T-helper 2 cell treated with Interferon-gamma antibody and Interleukin-4, amounts not matched to agents 5 μg/mL and 100 μg/mL, for 36 hours (primary cell): ENCODE results near the gene PITPNC1.
A peak's percentile ranks its signal among the peaks of the same experiment; 100 is the strongest.
"Not testable (repeated sequence)": the region's sequence is repeated elsewhere in the genome, so short reads cannot be mapped to it uniquely, and the experiment has no call there.

ENCODE experiments used
- DNase-seq: peaks from one replicate; pipeline ENCODE4 v3.0.0; 2021; ENCODE audit warnings: low spot score
- H3K27ac Mint-ChIP-seq: one replicate; pipeline ENCODE4 v1.8.0; 2021; ENCODE audit warnings: mild to moderate bottlenecking, mixed read lengths
- H3K27me3 Mint-ChIP-seq: one replicate; pipeline ENCODE4 v1.8.0; 2021; ENCODE audit warnings: low read depth, mixed read lengths
- H3K36me3 Mint-ChIP-seq: one replicate; pipeline ENCODE4 v1.8.0; 2021; ENCODE audit warnings: low read depth, mixed read lengths
- H3K4me1 Mint-ChIP-seq: one replicate; pipeline ENCODE4 v1.8.0; 2021; ENCODE audit warnings: low read depth, mixed read lengths
- H3K4me3 Mint-ChIP-seq: one replicate; pipeline ENCODE4 v1.8.0; 2022; ENCODE audit warnings: mild to moderate bottlenecking, moderate library complexity, mixed read lengths
- H3K9me3 Mint-ChIP-seq: one replicate; pipeline ENCODE4 v1.8.0; 2021; ENCODE audit warnings: mixed read lengths

PITPNC1 gene

DNA sequence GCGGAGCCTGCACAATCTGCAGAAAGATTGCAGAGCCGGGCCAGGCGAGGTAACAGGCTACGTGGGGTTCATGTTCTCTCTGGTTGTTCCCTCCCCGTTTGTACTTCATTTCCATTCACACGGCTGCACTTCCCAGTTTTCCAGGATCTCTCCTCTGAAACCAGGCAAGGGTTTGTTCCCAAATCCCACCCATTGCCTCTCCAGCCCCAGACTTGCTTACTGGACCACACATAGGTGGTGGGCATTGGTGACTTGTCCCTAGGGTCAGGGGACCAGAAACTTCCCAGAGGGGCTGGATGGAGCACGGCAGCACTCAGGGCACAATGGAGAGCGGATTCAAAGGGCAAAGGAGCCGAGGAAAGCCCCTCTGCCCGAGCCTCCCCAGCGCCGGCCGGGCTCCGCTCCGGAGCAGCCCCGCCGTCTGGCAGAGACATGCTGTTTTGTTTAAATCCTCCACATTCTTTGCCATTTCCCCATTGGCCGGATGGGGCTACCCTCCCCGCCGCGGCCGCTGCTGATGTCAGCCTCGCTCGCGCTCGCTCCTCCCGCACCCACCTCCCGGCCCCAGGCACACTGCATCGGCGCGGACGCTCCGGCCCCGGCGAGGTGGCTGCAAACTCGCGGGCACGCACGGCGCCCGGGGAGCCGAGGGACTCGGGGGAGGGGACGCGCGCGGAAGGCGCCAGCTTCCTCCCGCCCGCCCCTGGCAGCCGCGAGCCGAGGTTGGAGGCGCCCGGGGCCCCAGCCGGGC is at the start of gene PITPNC1:
Gene PITPNC1, plus strand, starts transcription at position 545 of the 751 bp plus-strand sequence.
- peaks cover 10% of the 10 kb centered on the region for H3K36me3 Mint-ChIP-seq
- no peaks in the 10 kb centered on the region for H3K9me3 Mint-ChIP-seq
- DNase-seq, result peak; percentile 86
- H3K27me3 Mint-ChIP-seq, result peaks cover 25% of the 10 kb centered on the region
- peak within 1 kb of the TSS; percentile 87 for H3K4me3 Mint-ChIP-seq
- peak within 1 kb of the TSS; percentile 82 for H3K27ac Mint-ChIP-seq
- H3K4me1 Mint-ChIP-seq, result peaks cover 25% of the 10 kb centered on the region

DNA sequence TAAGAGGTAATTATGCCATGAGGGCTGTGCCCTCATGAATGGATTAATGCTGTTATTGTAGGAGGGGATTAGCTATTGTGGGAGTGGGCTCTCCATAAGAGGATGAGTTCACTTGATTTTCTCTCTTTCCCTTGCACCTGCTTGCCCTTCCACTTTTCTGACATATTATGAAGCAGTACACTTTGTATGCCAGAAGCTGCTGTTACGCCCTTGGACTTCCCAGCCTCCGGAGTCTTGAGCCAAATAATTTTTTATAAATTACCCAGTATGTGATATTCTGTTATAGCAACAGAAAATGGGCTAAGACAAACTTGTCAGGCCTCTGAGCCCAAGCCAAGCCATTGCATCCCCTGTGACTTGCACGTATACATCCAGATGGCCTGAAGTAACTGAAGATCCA is 49.1 kb upstream of the PITPNC1 start:
- Mint-ChIP-seq H3K36me3 (no peaks in the 10 kb centered on the region), H3K4me1 (no peaks in the 10 kb centered on the region), H3K9me3 (no peaks in the 10 kb centered on the region), H3K4me3 (no peak overlapping the region), H3K27me3 (no peaks in the 10 kb centered on the region), H3K27ac (no peak overlapping the region)
- DNase-seq, result no peak

DNA sequence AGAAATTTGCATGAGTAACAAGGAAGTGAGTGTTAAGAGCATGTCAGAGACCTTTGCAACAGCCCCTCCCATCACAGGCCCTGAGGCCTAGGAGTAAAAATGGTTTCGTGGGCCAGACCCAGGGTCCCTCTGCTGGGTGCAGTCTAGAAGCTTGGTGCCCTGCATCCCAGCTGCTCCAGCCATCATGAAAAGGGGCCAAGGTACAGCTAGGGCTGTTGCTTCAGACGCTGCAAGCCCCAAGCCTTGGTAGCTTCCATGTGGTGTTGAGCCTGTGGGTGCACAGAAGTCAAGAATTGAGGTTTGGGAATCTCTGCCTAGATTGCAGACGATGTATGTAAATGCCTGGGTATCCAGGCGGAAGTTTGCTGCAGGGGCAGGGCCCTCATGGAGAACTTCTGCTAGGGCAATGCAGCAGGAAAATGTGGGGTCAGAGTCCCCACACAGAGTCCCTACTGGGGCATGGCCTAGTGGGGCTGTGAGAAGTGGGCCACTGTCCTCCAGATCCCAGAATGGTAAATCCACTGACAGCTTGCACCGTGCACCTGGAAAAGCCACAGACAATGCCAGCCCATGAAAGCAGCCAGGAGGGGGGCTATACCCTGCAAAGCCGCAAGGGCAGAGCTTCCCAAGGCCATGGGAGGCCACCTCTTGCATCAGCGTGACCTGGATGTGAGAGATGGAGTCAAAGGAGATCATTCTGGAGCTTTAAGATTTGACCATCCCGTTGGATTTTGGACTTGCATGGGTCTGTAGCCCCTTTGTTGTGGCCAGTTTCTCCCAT is 45.5 kb upstream of the PITPNC1 start:
- H3K27ac Mint-ChIP-seq, H3K4me3 Mint-ChIP-seq, H3K36me3 Mint-ChIP-seq, DNase-seq, H3K9me3 Mint-ChIP-seq, H3K27me3 Mint-ChIP-seq, H3K4me1 Mint-ChIP-seq: not testable (repeated sequence)

DNA sequence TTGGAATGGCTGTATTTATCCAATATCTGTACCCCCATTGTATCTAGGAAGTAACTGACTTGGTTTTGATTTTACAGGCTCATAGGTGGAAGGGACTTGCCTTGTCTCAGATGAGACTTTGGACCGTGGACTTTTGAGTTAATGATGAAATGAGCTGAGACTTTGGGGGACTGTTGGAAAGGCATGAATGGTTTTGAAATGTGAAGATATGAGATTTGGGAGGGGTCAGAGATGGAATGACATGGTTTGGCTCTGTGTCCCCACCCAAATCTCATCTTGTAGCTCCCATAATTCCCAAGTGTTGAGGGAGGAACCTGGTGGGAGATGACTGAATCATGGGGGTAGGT is 44.9 kb upstream of the PITPNC1 start:
- H3K27me3 Mint-ChIP-seq, H3K4me3 Mint-ChIP-seq, DNase-seq, H3K4me1 Mint-ChIP-seq, H3K9me3 Mint-ChIP-seq, H3K27ac Mint-ChIP-seq, H3K36me3 Mint-ChIP-seq: not testable (repeated sequence)

DNA sequence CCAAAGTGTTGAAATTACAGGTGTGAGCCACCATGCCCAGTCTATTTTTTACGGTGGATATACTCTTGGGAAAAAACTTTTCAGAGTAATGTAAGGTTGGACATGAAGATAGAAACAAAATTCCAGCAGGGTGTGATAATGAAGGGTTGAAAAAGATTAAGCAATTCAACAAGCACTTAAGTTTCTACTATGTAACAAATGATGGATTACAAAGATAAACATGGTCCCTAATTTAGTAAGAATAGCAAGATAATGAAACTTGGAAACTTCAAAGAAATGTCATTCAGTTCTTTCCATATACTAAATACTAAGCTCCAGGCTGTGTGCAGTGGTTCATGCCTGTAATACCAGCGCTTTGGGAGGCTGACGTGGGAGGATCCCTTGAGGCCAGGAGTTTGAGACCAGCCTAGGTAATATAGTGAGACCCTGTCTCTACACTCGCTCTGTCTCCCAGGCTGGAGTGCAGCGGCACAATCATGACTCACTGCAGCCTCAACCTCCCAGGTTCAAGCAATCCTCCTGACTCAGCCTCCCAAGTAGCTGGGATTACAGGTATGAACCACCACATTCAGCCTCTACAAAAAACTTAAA is 41.7 kb upstream of the PITPNC1 start:
- no peaks in the 10 kb centered on the region for H3K4me1 Mint-ChIP-seq
- H3K4me3 Mint-ChIP-seq, result no peak overlapping the region
- no peaks in the 10 kb centered on the region for H3K27me3 Mint-ChIP-seq
- no peak overlapping the region for H3K27ac Mint-ChIP-seq
- DNase-seq, result no peak
- no peaks in the 10 kb centered on the region for H3K9me3 Mint-ChIP-seq
- H3K36me3 Mint-ChIP-seq, result peaks cover 20% of the 10 kb centered on the region

DNA sequence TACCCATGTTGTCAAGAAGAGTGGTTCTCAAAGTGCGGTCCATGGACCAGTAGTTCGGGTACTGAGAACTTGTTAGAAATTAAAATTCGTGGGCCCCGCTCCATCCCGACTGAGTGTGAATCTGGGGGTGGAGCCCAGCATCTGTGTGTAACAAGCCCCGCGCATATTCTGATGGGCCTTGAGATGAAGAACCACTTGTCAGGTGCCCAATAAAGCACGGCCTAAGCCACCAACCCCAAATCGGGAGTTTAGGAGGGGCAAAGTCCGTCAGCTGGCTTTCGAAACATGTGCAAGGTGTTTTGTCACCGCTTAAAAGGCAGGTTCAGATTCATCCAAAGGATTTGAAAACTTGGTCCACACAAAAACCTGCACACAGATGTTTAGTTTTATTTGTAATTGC is 40.2 kb upstream of the PITPNC1 start:
- Mint-ChIP-seq H3K4me3 (no peak overlapping the region), H3K27ac (no peak overlapping the region), H3K36me3 (peaks cover 32% of the 10 kb centered on the region), H3K4me1 (no peaks in the 10 kb centered on the region), H3K9me3 (no peaks in the 10 kb centered on the region), H3K27me3 (no peaks in the 10 kb centered on the region)
- no peak for DNase-seq

DNA sequence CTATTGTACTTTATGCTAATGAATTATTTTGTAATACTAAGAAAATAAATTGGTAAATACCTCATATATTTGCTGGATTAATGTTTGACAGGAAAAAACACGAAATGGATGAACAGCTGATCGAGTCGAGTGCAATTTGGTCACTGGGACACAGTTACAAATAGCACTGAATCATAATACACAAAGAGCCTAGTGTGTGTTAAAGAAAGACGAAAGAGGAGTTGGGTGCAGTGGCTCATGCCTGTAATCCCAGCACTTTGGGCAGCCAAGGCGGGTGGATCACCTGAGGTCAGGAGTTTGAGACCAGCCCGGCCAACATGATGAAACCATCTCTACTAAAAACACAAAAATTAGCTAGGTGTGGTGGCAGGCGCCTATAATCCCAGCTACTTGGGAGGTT is 38.7 kb upstream of the PITPNC1 start:
- H3K4me1 Mint-ChIP-seq, H3K27ac Mint-ChIP-seq, H3K4me3 Mint-ChIP-seq, DNase-seq, H3K27me3 Mint-ChIP-seq, H3K9me3 Mint-ChIP-seq: not testable (repeated sequence)
- peaks cover 39% of the 10 kb centered on the region for H3K36me3 Mint-ChIP-seq

DNA sequence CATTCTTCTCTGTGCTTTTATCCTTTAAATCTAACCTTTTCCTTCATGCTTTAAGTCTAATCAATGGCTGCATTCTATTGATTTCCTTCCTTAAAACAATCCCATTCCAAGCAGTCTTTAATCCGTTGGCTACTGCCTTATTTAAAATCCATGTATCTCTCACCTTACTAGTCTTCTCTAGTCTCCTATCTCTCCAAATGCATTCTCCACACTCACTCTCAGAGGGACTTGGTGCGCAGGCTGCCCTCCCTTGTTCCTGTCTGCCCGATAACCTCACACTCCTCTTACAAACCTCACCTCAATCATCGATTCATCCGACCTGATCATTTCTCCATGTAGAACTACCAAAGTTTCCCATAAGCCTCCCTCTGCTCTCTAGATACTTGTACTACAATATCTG is 33.8 kb upstream of the PITPNC1 start:
- DNase-seq, result no peak
- Mint-ChIP-seq H3K9me3 (no peaks in the 10 kb centered on the region), H3K4me1 (no peaks in the 10 kb centered on the region), H3K27ac (peak overlapping the region; percentile 37), H3K27me3 (no peaks in the 10 kb centered on the region), H3K36me3 (peaks cover 63% of the 10 kb centered on the region), H3K4me3 (no peak overlapping the region)

DNA sequence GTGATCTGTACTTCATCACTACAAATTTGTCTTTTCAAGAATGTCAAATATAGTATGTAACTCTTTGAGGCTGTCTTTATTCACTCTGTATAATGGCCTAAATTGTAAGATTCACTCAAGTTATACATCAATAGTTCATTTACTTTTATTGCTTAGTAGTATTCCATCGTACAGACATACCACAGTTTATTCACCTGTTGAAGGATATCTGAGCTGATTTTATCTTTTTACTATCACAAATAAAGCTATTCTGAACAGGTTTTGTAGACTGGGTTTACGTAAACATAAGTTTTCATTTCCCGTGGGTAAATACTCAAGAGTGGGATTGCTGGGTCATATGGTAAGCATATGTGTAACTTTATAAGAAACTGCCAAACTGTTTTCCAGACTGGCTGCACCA is 29.3 kb upstream of the PITPNC1 start:
- no peaks in the 10 kb centered on the region for H3K4me1 Mint-ChIP-seq
- H3K27me3 Mint-ChIP-seq, result no peaks in the 10 kb centered on the region
- DNase-seq, result no peak
- no peak overlapping the region for H3K27ac Mint-ChIP-seq
- no peaks in the 10 kb centered on the region for H3K9me3 Mint-ChIP-seq
- peaks cover 51% of the 10 kb centered on the region for H3K36me3 Mint-ChIP-seq
- H3K4me3 Mint-ChIP-seq, result no peak overlapping the region

DNA sequence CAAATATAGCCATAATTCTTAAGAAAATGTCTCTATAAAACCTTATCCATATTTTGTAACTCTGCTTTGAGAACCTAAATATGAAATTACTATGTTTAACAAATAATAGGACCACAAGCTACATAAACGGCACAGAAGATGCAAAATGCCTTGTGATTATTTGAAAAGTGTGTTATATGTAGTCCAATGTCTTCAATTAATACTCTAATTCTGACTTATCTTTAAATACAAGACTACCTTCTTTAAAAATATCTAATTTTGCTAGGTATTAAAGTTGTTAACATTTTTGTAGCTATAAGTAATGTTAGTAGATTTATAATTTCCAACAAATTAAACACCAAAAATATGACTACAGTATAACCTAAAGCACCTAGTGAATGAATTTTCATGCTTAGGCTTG is 27.7 kb upstream of the PITPNC1 start:
- DNase-seq, result no peak
- Mint-ChIP-seq H3K4me3 (no peak overlapping the region), H3K4me1 (no peaks in the 10 kb centered on the region), H3K27ac (no peak overlapping the region), H3K36me3 (peaks cover 57% of the 10 kb centered on the region), H3K9me3 (no peaks in the 10 kb centered on the region), H3K27me3 (no peaks in the 10 kb centered on the region)

DNA sequence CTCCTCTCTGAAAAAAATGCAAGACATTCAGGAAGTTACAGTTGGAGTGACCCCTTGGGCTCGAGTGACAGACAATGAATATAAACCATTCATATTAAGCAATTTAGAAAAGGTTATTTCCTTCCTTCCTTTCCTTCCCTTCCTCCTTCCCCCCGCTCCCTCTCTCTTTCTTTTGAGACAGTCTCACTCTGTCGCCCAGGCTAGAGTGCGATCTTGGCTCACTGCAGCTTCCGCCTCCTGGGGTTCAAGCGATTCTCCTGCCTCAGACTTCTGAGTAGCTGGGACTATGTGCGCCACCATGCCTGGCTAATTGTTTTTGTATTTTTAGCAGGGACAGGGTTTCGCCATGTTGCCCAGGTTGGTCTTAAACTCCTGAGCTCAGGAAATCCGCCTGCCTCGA is 23.9 kb upstream of the PITPNC1 start:
- peaks cover 48% of the 10 kb centered on the region for H3K36me3 Mint-ChIP-seq
- no peaks in the 10 kb centered on the region for H3K27me3 Mint-ChIP-seq
- no peaks in the 10 kb centered on the region for H3K9me3 Mint-ChIP-seq
- peak overlapping the region; percentile 55 for H3K27ac Mint-ChIP-seq
- no peak overlapping the region for H3K4me3 Mint-ChIP-seq
- no peak for DNase-seq
- H3K4me1 Mint-ChIP-seq, result peaks cover under 1% of the 10 kb centered on the region

DNA sequence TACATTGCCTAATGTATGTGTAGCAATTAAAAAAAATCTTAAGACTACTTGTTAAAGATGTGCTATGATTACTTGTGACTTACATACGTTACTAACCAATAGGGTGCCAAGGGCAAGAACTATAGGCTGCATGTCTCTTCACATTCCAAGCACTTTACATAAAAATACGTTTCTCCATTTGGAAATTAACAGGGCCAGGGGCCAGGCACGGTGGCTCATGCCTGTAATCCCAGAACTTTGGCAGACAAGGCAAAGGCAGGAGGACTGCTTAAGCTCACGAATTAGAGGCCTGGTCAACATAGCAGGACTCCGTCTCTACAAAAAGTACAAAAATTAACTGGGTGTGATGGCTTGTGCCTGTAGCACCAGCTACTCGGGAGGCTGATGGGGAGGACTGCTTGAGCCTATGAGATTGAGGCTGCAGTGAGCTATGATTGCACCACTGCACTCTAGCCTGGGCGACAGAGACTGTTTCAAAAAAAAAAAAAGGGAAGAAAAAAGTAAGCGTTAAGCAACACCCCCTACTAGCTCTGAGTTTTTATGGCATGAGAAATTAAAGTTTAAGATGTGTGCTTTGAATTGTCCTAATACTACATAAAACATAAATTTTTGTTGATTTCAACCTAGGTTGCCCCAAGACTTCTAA is 23.0 kb upstream of the PITPNC1 start:
- Mint-ChIP-seq H3K27me3 (no peaks in the 10 kb centered on the region), H3K4me1 (peaks cover 7% of the 10 kb centered on the region), H3K27ac (no peak overlapping the region), H3K36me3 (peaks cover 53% of the 10 kb centered on the region), H3K4me3 (no peak overlapping the region), H3K9me3 (no peaks in the 10 kb centered on the region)
- DNase-seq, result no peak

DNA sequence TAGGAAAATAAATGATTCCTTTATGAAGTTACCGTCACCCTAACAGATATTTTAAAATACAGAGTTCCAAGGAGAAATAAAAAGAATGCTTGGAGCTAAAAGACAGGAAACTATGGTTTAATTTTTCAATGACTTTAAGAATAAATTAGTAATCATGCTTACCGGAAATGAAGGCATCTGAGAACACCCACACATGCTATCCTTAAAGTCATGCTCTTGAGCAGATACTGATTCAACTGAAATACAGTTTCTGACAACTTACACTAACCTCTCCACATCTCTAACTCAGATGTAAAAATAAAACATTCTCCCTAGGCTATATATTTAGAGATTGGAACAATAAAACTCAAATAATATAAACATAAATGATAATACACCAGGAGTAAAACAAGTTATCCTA is 18.5 kb upstream of the PITPNC1 start:
- Mint-ChIP-seq H3K27ac (peak overlapping the region; percentile 73), H3K9me3 (no peaks in the 10 kb centered on the region), H3K4me1 (peaks cover 36% of the 10 kb centered on the region), H3K4me3 (peak overlapping the region; percentile 62), H3K36me3 (peaks cover 62% of the 10 kb centered on the region), H3K27me3 (no peaks in the 10 kb centered on the region)
- no peak for DNase-seq
